Caco-2 (cell line): ENCODE measurements around the gene ZFHX2. TPM values are rescaled to one million over a fixed set of nuclear protein-coding genes. Genes with fewer than 3 reads are reported as not detected.

Experiments
- BruUV-seq: library from RNA; stranded (reverse); fragments of 400-500 nt; replicated peaks from 2 replicates; lab custom pipeline; 2021; lab: Mats Ljungman, UMichigan
- CTCF ChIA-PET: fragments of 300-600 bp; sonication (Branson Sonifier 250); formaldehyde crosslinking; loops from one replicate; lab custom pipeline; 2022; ENCODE audit warnings: antibody characterized with exemption; lab: Charles Lee
- POLR2A ChIA-PET: fragments of 300-600 bp; sonication (Branson Sonifier 250); formaldehyde crosslinking; loops from one replicate; lab custom pipeline; 2022; ENCODE audit warnings: antibody characterized with exemption; lab: Charles Lee
- DNase-seq, 2 experiments: peaks; one replicate each; pipeline versions ENCODE4 v3.0.0 to v3.0.0-alpha.2; 2020 to 2022
- H3K27me3 ChIP-seq: replicated peaks from 2 replicates; pipeline ENCODE4 v1.6.0; 2011; ENCODE audit warnings: low read length; ENCODE audit not compliant: control insufficient read depth, insufficient read depth
- H3K36me3 ChIP-seq: 2 replicates; pipeline ENCODE4 v1.5.1; 2011; ENCODE audit warnings: low read length; ENCODE audit not compliant: control insufficient read depth, insufficient read depth
- H3K4me1 ChIP-seq: fragments of 250-450 bp; sonication (Bioruptor Pico); 2 replicates; pipeline ENCODE4 v1.5.1; 2020; ENCODE audit warnings: mild to moderate bottlenecking
- H3K4me3 ChIP-seq: 2 replicates; pipeline ENCODE4 v1.5.1; 2011; ENCODE audit warnings: low read depth, mild to moderate bottlenecking, control low read depth, low read length
- H3K9me3 ChIP-seq: fragments of 250-450 bp; sonication (Bioruptor Pico); 2 replicates; pipeline ENCODE4 v1.5.1; 2020; ENCODE audit warnings: mild to moderate bottlenecking, moderate library complexity
- H3K27ac Mint-ChIP-seq: one replicate; pipeline ENCODE4 v1.8.0; 2022; ENCODE audit warnings: mixed read lengths; ENCODE audit not compliant: unreplicated experiment
- H3K27me3 Mint-ChIP-seq: one replicate; pipeline ENCODE4 v1.8.0; 2022; ENCODE audit warnings: mixed read lengths; ENCODE audit not compliant: insufficient read depth, unreplicated experiment
- H3K36me3 Mint-ChIP-seq: one replicate; pipeline ENCODE4 v1.8.0; 2022; ENCODE audit warnings: mild to moderate bottlenecking, mixed read lengths; ENCODE audit not compliant: insufficient read depth, unreplicated experiment
- H3K4me1 Mint-ChIP-seq: one replicate; pipeline ENCODE4 v1.8.0; 2022; ENCODE audit warnings: low read depth, mixed read lengths; ENCODE audit not compliant: unreplicated experiment
- H3K4me3 Mint-ChIP-seq: one replicate; pipeline ENCODE4 v1.8.0; 2022; ENCODE audit warnings: mild to moderate bottlenecking, moderate library complexity, mixed read lengths; ENCODE audit not compliant: unreplicated experiment
- H3K9me3 Mint-ChIP-seq: one replicate; pipeline ENCODE4 v1.8.0; 2022; ENCODE audit warnings: mixed read lengths; ENCODE audit not compliant: unreplicated experiment
- intact Hi-C: fragments of 100-400 bp; cut with micrococcal nuclease; formaldehyde crosslinking; loops from one replicate; pipeline ENCODE4 v1.10.0; 2022; ENCODE audit not compliant: unreplicated experiment
- total RNA-seq: library from RNA; stranded (reverse); gene quantifications from 2 replicates; pipeline ENCODE4 v1.2.3, GENCODE V29; 2022
- TF ChIP-seq, protein P1 (sequence below), 2 experiments: fragments of 200-600 bp in 1 of 2; IDR thresholded peaks; 1 replicate in 1 of 2; 2 replicates in 1 of 2; pipeline versions ENCODE4 v1.5.1 to v1.8.0; 2011 to 2022; ENCODE audit warnings: antibody characterized with exemption in 1 of 2, control low read depth in 1 of 2, inconsistent platforms in 1 of 2, low read depth in 1 of 2, low read length in 1 of 2, mild to moderate bottlenecking in 1 of 2, moderate library complexity in 1 of 2; ENCODE audit not compliant: insufficient read depth in 1 of 2, severe bottlenecking in 1 of 2, unreplicated experiment in 1 of 2

Gene ZFHX2
- total RNA-seq, 1 experiment from 2014 or later, result 1.1 TPM

DNA sequence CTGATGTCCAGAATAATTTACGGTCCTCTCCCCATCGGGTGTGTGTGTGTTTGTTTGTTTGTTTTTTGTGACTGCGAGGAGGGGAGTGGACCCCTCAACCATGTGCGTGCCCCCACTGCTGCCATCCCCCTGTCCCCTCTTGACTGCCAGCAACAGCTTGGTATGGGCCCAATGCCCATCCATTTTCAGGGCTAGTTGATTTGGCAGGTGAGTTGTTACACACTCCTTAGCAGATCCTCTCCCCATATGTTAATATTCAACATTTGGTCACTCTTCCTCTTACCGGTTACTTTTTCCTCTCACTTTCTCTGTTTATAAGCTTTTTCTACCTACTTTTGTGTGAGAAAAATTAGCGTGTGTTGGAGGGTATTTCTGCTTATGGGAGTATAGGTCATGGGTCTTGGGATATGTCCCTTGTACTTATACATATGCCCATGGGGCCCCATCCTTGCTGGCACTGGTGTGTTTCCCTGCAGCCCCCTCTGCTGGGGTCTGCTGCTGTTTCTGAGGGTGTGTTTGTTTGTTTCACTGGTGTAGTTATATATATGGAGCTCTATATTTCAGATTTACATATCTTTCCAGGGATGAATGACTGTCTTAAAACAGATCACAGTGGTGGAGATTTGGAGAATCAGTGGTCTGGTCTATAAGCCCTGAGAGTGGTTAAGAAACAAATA lies 33.8 kb downstream of the ZFHX2 start:
- Histone ChIP-seq H3K4me3 (no peak overlapping the region), H3K4me1 (no peaks in the 10 kb centered on the region), H3K27me3 (no peaks in the 10 kb centered on the region), H3K36me3 (no peaks in the 10 kb centered on the region), H3K9me3 (no peaks in the 10 kb centered on the region)
- H3K9me3 Mint-ChIP-seq, result no peaks in the 10 kb centered on the region
- H3K27ac Mint-ChIP-seq, result no peak overlapping the region
- no peak for DNase-seq
- no peaks in the 10 kb centered on the region for H3K27me3 Mint-ChIP-seq
- TF ChIP-seq, protein P1, sequence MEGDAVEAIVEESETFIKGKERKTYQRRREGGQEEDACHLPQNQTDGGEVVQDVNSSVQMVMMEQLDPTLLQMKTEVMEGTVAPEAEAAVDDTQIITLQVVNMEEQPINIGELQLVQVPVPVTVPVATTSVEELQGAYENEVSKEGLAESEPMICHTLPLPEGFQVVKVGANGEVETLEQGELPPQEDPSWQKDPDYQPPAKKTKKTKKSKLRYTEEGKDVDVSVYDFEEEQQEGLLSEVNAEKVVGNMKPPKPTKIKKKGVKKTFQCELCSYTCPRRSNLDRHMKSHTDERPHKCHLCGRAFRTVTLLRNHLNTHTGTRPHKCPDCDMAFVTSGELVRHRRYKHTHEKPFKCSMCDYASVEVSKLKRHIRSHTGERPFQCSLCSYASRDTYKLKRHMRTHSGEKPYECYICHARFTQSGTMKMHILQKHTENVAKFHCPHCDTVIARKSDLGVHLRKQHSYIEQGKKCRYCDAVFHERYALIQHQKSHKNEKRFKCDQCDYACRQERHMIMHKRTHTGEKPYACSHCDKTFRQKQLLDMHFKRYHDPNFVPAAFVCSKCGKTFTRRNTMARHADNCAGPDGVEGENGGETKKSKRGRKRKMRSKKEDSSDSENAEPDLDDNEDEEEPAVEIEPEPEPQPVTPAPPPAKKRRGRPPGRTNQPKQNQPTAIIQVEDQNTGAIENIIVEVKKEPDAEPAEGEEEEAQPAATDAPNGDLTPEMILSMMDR (IDR thresholded peaks at IDR 0.05; ENCODE audit: insufficient read depth in 1 of 2, low read depth in 1 of 2, low read length in 1 of 2, severe bottlenecking in 1 of 2, unreplicated experiment in 1 of 2), result no peak
- intact Hi-C loops, result no loop called here
- no TSS peak for BruUV-seq
- ChIA-PET POLR2A (no interaction called here), CTCF (no interaction called here)
- H3K4me3 Mint-ChIP-seq, result no peak overlapping the region
- H3K36me3 Mint-ChIP-seq, result no peaks in the 10 kb centered on the region
- H3K4me1 Mint-ChIP-seq, result no peaks in the 10 kb centered on the region

- Histone ChIP-seq H3K4me3 (no peak overlapping the region), H3K36me3 (no peaks in the 10 kb centered on the region), H3K9me3 (no peaks in the 10 kb centered on the region), H3K4me1 (no peaks in the 10 kb centered on the region), H3K27me3 (no peaks in the 10 kb centered on the region)
- Mint-ChIP-seq H3K9me3 (no peaks in the 10 kb centered on the region), H3K4me3 (no peak overlapping the region), H3K27me3 (no peaks in the 10 kb centered on the region), H3K4me1 (no peaks in the 10 kb centered on the region), H3K36me3 (no peaks in the 10 kb centered on the region), H3K27ac (no peak overlapping the region)
- TF ChIP-seq, protein P1 (IDR thresholded peaks at IDR 0.05; ENCODE audit: insufficient read depth in 1 of 2, low read depth in 1 of 2, low read length in 1 of 2, severe bottlenecking in 1 of 2, unreplicated experiment in 1 of 2), result no peak
- DNase-seq, result no peak
- no TSS peak for BruUV-seq
- intact Hi-C loops, result no loop called here
- ChIA-PET CTCF (no interaction called here), POLR2A (no interaction called here)
Observed at GRCh38 chr14:23514644-23514957, 37.0 kb downstream of the ZFHX2 start.

DNA sequence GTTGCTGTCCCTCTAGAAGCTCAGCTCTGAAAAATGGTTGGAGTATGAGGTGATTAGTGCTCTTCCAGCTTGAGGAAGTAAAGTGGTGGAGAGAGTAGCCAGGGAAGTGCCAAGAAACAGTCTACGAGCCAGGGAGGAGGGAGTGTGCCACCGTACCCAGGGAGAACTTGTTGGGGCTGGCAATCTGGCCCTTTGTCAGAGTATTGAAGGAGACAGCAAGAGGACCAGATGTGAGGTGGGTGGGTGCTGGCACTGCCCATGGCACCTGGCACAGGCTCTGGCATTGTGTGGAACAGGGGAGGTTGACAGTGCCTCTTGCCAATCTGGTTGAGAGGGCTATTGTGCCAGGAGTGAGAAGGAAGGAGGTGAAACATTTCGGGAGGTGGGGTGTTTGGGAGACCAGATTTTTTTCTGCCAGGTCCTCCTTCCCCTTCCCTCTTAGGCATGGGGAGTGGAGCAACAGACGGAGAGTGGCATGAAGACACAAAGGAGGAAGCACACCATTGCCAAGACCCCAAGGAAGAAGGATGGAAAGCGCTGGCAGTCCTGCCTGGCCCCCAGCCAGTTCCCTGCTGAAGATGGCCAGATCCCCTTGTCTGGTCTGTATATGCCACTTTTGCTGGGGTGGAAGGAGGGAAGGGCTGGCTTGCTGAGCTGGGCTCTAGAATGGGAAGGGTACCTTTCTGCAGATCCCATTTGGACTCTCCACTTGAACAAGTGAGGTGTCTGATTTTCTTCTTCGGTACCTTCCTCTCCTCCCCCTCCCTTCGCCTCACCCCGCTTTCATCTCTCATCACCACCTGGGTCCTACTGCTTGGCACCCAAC lies 37.5 kb downstream of the ZFHX2 start:
- no peaks in the 10 kb centered on the region for H3K9me3 ChIP-seq
- no peaks in the 10 kb centered on the region for H3K36me3 ChIP-seq
- Mint-ChIP-seq H3K9me3 (no peaks in the 10 kb centered on the region), H3K27me3 (no peaks in the 10 kb centered on the region), H3K27ac (no peak overlapping the region), H3K36me3 (no peaks in the 10 kb centered on the region), H3K4me1 (no peaks in the 10 kb centered on the region), H3K4me3 (no peak overlapping the region)
- TF ChIP-seq, protein P1 (IDR thresholded peaks at IDR 0.05; ENCODE audit: insufficient read depth in 1 of 2, low read depth in 1 of 2, low read length in 1 of 2, severe bottlenecking in 1 of 2, unreplicated experiment in 1 of 2), result no peak
- H3K4me3 ChIP-seq, result no peak overlapping the region
- POLR2A ChIA-PET, result no interaction called here
- intact Hi-C loops, result no loop called here
- no peak for DNase-seq
- no TSS peak for BruUV-seq
- CTCF ChIA-PET, result no interaction called here
- H3K4me1 ChIP-seq, result no peaks in the 10 kb centered on the region
- no peaks in the 10 kb centered on the region for H3K27me3 ChIP-seq
